Calu3 (cell line): ENCODE measurements around the gene WIPI1. TPM values are rescaled to one million over a fixed set of nuclear protein-coding genes. Genes with fewer than 3 reads are reported as not detected.

Experiments used
- BruUV-seq: library from RNA; stranded (reverse); fragments of 400-500 nt; replicated peaks from 2 replicates; lab custom pipeline; 2021; lab: Mats Ljungman, UMichigan
- CTCF ChIA-PET: fragments of 300-600 bp; sonication (Branson Sonifier 250); formaldehyde crosslinking; loops from one replicate; lab custom pipeline; 2022; ENCODE audit warnings: antibody characterized with exemption; lab: Charles Lee
- DNase-seq: peaks from one replicate; pipeline ENCODE4 v3.0.0; 2022
- H3K27ac Mint-ChIP-seq: one replicate; pipeline ENCODE4 v1.8.0; 2022; ENCODE audit warnings: mixed read lengths; ENCODE audit not compliant: unreplicated experiment
- H3K27me3 Mint-ChIP-seq: one replicate; pipeline ENCODE4 v1.8.0; 2022; ENCODE audit warnings: mixed read lengths; ENCODE audit not compliant: unreplicated experiment
- H3K36me3 Mint-ChIP-seq: one replicate; pipeline ENCODE4 v1.8.0; 2022; ENCODE audit warnings: mild to moderate bottlenecking, moderate library complexity, mixed read lengths; ENCODE audit not compliant: insufficient read depth, unreplicated experiment
- H3K4me1 Mint-ChIP-seq: one replicate; pipeline ENCODE4 v1.8.0; 2022; ENCODE audit warnings: mild to moderate bottlenecking, low read depth, mixed read lengths; ENCODE audit not compliant: unreplicated experiment
- H3K4me3 Mint-ChIP-seq: one replicate; pipeline ENCODE4 v1.8.0; 2022; ENCODE audit warnings: mild to moderate bottlenecking, low read depth, moderate library complexity, mixed read lengths; ENCODE audit not compliant: unreplicated experiment
- H3K9me3 Mint-ChIP-seq: one replicate; pipeline ENCODE4 v1.8.0; 2022; ENCODE audit warnings: low read depth, mixed read lengths; ENCODE audit not compliant: unreplicated experiment
- intact Hi-C: fragments of 100-400 bp; cut with micrococcal nuclease; formaldehyde crosslinking; loops from one replicate; pipeline ENCODE4 v1.10.0; 2022; ENCODE audit not compliant: unreplicated experiment
- total RNA-seq: library from RNA; stranded (reverse); gene quantifications from 2 replicates; pipeline ENCODE4 v1.2.3, GENCODE V29; 2022
- TF ChIP-seq, protein P1 (sequence below): fragments of 200-600 bp; IDR thresholded peaks from one replicate; pipeline ENCODE4 v1.8.0; 2022; ENCODE audit warnings: antibody characterized with exemption; ENCODE audit not compliant: unreplicated experiment

Gene WIPI1
- total RNA-seq, 1 experiment from 2014 or later: 43.4 TPM

DNA sequence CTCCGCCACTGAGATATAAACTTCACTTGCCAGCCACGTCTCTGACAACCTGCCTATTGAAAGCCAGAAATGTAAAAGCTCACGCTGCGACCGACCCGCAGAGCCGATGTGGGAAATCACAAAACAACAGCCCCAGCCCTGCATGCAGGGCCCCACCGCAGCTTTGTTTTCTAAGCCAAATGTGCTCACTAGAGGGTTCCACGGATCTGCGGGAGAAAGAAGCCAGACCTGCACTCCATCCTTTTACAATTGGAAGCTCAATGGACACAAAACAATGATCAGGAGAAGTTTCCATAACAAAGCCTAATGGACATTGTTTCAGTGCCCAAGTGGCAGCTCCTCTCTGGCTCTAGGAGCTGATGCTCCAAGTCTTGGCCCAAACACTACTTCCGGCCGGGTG is 33.1 kb downstream of the WIPI1 start:
- DNase-seq: no peak
- TF ChIP-seq, protein P1, sequence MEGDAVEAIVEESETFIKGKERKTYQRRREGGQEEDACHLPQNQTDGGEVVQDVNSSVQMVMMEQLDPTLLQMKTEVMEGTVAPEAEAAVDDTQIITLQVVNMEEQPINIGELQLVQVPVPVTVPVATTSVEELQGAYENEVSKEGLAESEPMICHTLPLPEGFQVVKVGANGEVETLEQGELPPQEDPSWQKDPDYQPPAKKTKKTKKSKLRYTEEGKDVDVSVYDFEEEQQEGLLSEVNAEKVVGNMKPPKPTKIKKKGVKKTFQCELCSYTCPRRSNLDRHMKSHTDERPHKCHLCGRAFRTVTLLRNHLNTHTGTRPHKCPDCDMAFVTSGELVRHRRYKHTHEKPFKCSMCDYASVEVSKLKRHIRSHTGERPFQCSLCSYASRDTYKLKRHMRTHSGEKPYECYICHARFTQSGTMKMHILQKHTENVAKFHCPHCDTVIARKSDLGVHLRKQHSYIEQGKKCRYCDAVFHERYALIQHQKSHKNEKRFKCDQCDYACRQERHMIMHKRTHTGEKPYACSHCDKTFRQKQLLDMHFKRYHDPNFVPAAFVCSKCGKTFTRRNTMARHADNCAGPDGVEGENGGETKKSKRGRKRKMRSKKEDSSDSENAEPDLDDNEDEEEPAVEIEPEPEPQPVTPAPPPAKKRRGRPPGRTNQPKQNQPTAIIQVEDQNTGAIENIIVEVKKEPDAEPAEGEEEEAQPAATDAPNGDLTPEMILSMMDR: no peak
- H3K9me3 Mint-ChIP-seq: no peaks in the 10 kb centered on the region
- no peak overlapping the region for H3K27ac Mint-ChIP-seq
- CTCF ChIA-PET: no interaction called here
- peaks cover 62% of the 10 kb centered on the region for H3K36me3 Mint-ChIP-seq
- intact Hi-C loops: no loop called here
- H3K27me3 Mint-ChIP-seq: no peaks in the 10 kb centered on the region
- BruUV-seq: no TSS peak
- no peaks in the 10 kb centered on the region for H3K4me1 Mint-ChIP-seq
- H3K4me3 Mint-ChIP-seq: no peak overlapping the region

GRCh38 chr17:68423251-68423650 is 34.0 kb downstream of the WIPI1 start:
- H3K9me3 Mint-ChIP-seq: no peaks in the 10 kb centered on the region
- H3K27ac Mint-ChIP-seq: no peak overlapping the region
- intact Hi-C loops: no loop called here
- TF ChIP-seq, protein P1: no peak
- no peaks in the 10 kb centered on the region for H3K27me3 Mint-ChIP-seq
- BruUV-seq: no TSS peak
- H3K4me3 Mint-ChIP-seq: no peak overlapping the region
- H3K36me3 Mint-ChIP-seq: peaks cover 55% of the 10 kb centered on the region
- CTCF ChIA-PET: no interaction called here
- H3K4me1 Mint-ChIP-seq: no peaks in the 10 kb centered on the region
- no peak for DNase-seq

DNA sequence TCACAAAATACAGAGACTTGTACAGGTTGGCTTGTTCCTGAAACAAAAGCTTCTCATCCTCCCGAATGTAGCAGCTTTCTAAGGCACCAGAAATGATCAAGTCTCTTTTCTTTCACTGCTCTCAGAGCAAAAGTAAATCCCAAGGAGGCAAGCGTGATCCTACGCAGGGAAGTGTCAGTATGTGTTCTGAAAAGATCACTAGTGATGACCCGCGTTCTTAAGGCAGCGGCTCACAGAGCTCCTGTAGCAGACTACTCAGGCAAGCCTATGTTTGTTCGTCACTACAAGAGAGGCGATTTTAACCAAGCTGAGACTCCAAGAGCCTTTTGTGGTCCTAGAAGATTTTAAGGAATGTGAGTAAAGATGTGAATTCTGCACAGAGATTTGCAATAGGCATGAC is 34.5 kb downstream of the WIPI1 start:
- TF ChIP-seq, protein P1: no peak
- CTCF ChIA-PET: no interaction called here
- H3K27ac Mint-ChIP-seq: no peak overlapping the region
- no TSS peak for BruUV-seq
- no peaks in the 10 kb centered on the region for H3K4me1 Mint-ChIP-seq
- no peak for DNase-seq
- H3K36me3 Mint-ChIP-seq: peaks cover 51% of the 10 kb centered on the region
- H3K4me3 Mint-ChIP-seq: no peak overlapping the region
- intact Hi-C loops: no loop called here
- H3K27me3 Mint-ChIP-seq: no peaks in the 10 kb centered on the region
- H3K9me3 Mint-ChIP-seq: no peaks in the 10 kb centered on the region

DNA sequence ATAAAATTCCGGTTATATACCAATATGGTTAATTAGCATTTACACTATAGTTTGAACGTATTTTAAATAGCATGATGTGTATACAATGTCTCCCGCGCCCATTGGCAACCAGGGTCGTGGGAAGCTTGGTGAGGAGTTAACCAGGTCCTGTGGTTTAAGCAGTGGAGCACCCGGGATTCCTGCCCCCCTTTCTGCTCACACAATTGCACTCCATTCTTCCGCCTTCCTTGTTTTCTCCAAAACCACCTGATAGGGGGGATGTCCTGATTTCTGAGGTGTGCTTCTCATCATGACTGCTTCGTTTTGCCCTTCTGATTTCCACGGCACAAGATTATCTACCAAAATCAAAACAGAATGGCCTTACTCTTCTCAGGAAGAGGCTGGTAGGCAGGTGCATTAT is 35.8 kb downstream of the WIPI1 start:
- intact Hi-C loops: no loop called here
- H3K4me3 Mint-ChIP-seq: no peak overlapping the region
- TF ChIP-seq, protein P1: no peak
- no TSS peak for BruUV-seq
- CTCF ChIA-PET: no interaction called here
- peaks cover 3% of the 10 kb centered on the region for H3K27me3 Mint-ChIP-seq
- no peaks in the 10 kb centered on the region for H3K9me3 Mint-ChIP-seq
- no peak for DNase-seq
- H3K27ac Mint-ChIP-seq: no peak overlapping the region
- peaks cover 39% of the 10 kb centered on the region for H3K36me3 Mint-ChIP-seq
- H3K4me1 Mint-ChIP-seq: no peaks in the 10 kb centered on the region
